Prostate gland (tissue), 2 donors: Measurements from ENCODE around the gene GUCD1. TPM values are rescaled to one million over a fixed set of nuclear protein-coding genes. Genes with fewer than 3 reads are reported as not detected.
"Not testable (repeated sequence)": the region's sequence is repeated elsewhere in the genome, so short reads cannot be mapped to it uniquely, and the experiment has no call there.

Experiments used
- DNase-seq: peaks from one replicate; pipeline ENCODE4 v3.0.0-alpha.2; 2019; ENCODE audit warnings: low spot score
- H3K27ac ChIP-seq, 2 donors: fragments of 200-600 bp; sonication (generic); 2 replicates each; pipeline ENCODE4 v1.5.1; 2017 to 2019
- H3K27me3 ChIP-seq: fragments of 200-600 bp; sonication (generic); replicated peaks from 2 replicates; pipeline ENCODE4 v1.5.1; 2019; ENCODE audit not compliant: insufficient read depth
- H3K36me3 ChIP-seq, 2 donors: fragments of 200-600 bp; sonication (generic); 1 replicate in 1 of 2; 2 replicates in 1 of 2; pipeline versions ENCODE4 v1.5.1 to v1.8.1; 2017 to 2019
- H3K4me1 ChIP-seq: fragments of 200-600 bp; sonication (generic); replicated peaks from 2 replicates; pipeline ENCODE4 v1.5.1; 2019
- H3K4me3 ChIP-seq, 2 donors: fragments of 200-600 bp; sonication (generic); 2 replicates each; pipeline ENCODE4 v1.5.1; 2017 to 2019
- H3K9me3 ChIP-seq: fragments of 200-600 bp; sonication (generic); 2 replicates; pipeline ENCODE4 v1.5.1; 2017
- CTCF ChIP-seq, 4 experiments: fragments of 200-600 bp in 2 of 4; fragments of 450-650 bp in 2 of 4; sonication (generic) in 2 of 4; IDR thresholded peaks; 1 replicate in 3 of 4; 2 replicates in 1 of 4; pipeline ENCODE4 v1.5.1; 2016 to 2019; ENCODE audit warnings: antibody characterized with exemption in 4 of 4, mild to moderate bottlenecking in 2 of 4, moderate library complexity in 2 of 4
- POLR2A ChIP-seq: fragments of 450-650 bp; IDR thresholded peaks from one replicate; pipeline ENCODE4 v1.6.1; 2016; ENCODE audit warnings: antibody characterized with exemption, mild to moderate bottlenecking
- POLR2AphosphoS5 ChIP-seq: sonication (generic); formaldehyde crosslinking; IDR thresholded peaks from one replicate; pipeline ENCODE4 v1.6.1; 2017; ENCODE audit warnings: antibody characterized with exemption
- WGBS: methylation state at CpG from one replicate; pipeline ENCODE4 v1.1.5; 2018; 5-methylcytosine and 5-hydroxymethylcytosine counted together
- intact Hi-C: fragments of 100-400 bp; cut with DNase I; formaldehyde crosslinking; loops from one replicate; pipeline ENCODE4 v1.14.2; 2022
- total RNA-seq, 2 donors: library from RNA; depleted of rRNA; stranded (reverse); fragments of >200 nt; gene quantifications; one replicate each; pipeline ENCODE4 v1.1.0, GENCODE V29; 2016

GUCD1 gene
- total RNA-seq, 2 donors from 2014 or later = 143 to 147 TPM

DNA sequence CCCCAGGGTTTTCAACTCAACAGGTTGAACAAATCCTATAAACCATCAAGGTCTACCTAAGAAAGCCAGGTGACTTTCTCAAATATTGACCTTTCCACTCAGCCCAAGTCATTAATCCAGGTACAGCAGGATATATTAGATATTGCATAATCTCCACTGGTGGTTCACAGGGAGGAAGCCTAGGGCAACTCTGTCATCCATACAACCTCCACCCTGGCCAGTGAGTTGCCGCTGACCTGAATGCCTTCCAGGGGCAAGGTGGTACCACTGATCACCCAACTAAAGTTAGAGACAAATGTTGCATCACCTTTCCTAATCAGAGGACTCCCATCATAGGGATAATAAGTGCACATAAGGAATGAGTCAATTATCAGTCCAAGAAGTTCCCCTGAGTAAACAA lies 22.9 kb downstream of the GUCD1 start:
- TF ChIP-seq POLR2A = no peak
- TF ChIP-seq POLR2AphosphoS5 = peak; percentile 82
- no peak overlapping the region for H3K4me3 ChIP-seq

GRCh38 chr22:24530968-24531367 lies 24.0 kb downstream of the GUCD1 start:
- H3K9me3 ChIP-seq, H3K27me3 ChIP-seq, H3K4me3 ChIP-seq, DNase-seq, intact Hi-C loops, H3K36me3 ChIP-seq, H3K4me1 ChIP-seq: not testable (repeated sequence)
- 73% methylated on average over 3 of the region's 3 CpGs for WGBS
- peak overlapping the region in 1 of 2 donors; percentile 62 for H3K27ac ChIP-seq

More for the DNA sequence above, 22.9 kb downstream of the GUCD1 start:
- peak; percentile 32 for DNase-seq
- H3K27ac ChIP-seq = peak overlapping the region in 1 of 2 donors; percentile 62
- intact Hi-C loops = no loop called here
- WGBS = 87% methylated on average over 1 of the region's 1 CpG
- H3K27me3 ChIP-seq = no peaks in the 10 kb centered on the region
- no peaks in the 10 kb centered on the region for H3K36me3 ChIP-seq
- H3K4me1 ChIP-seq = peaks cover 4% of the 10 kb centered on the region
- no peaks in the 10 kb centered on the region for H3K9me3 ChIP-seq

DNA sequence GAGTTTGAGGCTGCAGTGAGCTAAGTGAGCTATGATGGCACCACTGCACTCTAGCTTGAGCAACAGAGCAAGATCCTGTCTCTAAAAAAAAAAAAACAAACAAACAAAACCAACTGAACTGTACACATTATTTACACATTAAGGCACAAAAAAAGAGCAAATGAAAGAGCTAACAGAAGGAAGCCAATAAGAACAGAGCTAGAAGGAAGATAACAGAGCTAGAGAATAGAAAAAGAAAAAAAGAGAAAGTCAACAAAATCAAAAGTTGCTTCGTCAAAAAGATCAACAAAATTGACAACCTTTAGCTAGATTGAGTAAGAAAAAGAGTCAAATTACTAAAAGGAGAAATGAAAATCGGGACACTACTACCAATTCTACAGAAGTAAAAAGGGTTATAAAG lies 25.0 kb downstream of the GUCD1 start:
- intact Hi-C loops = loop anchor here (10.0 kb wide), 2 partner anchors 255 to 345 kb away; partner anchors contain the start of genes SPECC1L and SUSD2
- H3K27ac ChIP-seq = peak overlapping the region in 1 of 2 donors; percentile 62
- DNase-seq = no peak
- H3K36me3 ChIP-seq = no peaks in the 10 kb centered on the region
- H3K4me1 ChIP-seq = peaks cover 4% of the 10 kb centered on the region
- H3K27me3 ChIP-seq = no peaks in the 10 kb centered on the region
- 59% methylated on average over 2 of the region's 2 CpGs for WGBS
- TF ChIP-seq POLR2AphosphoS5 (peak; percentile 10), POLR2A (no peak)
- H3K4me3 ChIP-seq = no peak overlapping the region
- H3K9me3 ChIP-seq = no peaks in the 10 kb centered on the region

DNA sequence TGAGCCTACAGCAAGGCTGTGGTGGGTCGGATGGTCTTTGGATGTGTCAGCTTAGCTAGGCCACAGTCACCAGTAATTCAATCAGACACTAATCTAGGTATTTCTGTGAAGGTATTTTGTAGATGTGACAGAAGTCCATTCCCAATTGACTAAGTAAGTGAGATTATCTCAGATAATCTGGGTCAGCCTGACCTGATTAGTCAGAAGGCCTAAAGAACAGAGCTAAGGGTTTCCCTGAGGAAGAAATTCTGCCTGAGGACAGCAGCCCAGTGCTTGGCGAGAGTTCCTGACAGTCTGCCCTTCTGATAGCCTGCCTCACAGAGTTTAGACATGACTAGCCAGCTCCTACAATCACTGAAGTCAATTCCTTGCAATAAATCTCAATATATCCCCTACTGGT lies 28.7 kb downstream of the GUCD1 start:
- TF ChIP-seq POLR2AphosphoS5 (no peak), CTCF (IDR thresholded peaks at IDR 0.05) (no peak), POLR2A (no peak)
- Histone ChIP-seq H3K4me3 (no peak overlapping the region), H3K4me1 (no peaks in the 10 kb centered on the region), H3K9me3 (no peaks in the 10 kb centered on the region), H3K27ac (no peak overlapping the region), H3K27me3 (no peaks in the 10 kb centered on the region), H3K36me3 (no peaks in the 10 kb centered on the region)
- no peak for DNase-seq
- WGBS = 84% methylated on average over 2 of the region's 2 CpGs
- intact Hi-C loops = loop anchor here (10.0 kb wide), 2 partner anchors 251 to 341 kb away; partner anchors contain the start of genes SPECC1L and SUSD2

- no peaks in the 10 kb centered on the region for H3K36me3 ChIP-seq
- no peaks in the 10 kb centered on the region for H3K9me3 ChIP-seq
- no peaks in the 10 kb centered on the region for H3K27me3 ChIP-seq
- no peak overlapping the region for H3K4me3 ChIP-seq
- WGBS = 7% methylated on average over 12 of the region's 12 CpGs
- peak; percentile 65 to 82 (median 72) for TF ChIP-seq CTCF (IDR thresholded peaks at IDR 0.05)
- TF ChIP-seq POLR2AphosphoS5 = peak; percentile 31
- no peak for TF ChIP-seq POLR2A
- DNase-seq = peak; percentile 60
- no peak overlapping the region for H3K27ac ChIP-seq
- H3K4me1 ChIP-seq = no peaks in the 10 kb centered on the region
- intact Hi-C loops = loop anchor here (10.0 kb wide), 2 partner anchors 251 to 341 kb away; partner anchors contain the start of genes SPECC1L and SUSD2
These were observed 29.4 kb downstream of the GUCD1 start for GRCh38 chr22:24525416-24526037.

GRCh38 chr22:24523873-24524272 lies 31.1 kb downstream of the GUCD1 start:
- H3K36me3 ChIP-seq = no peaks in the 10 kb centered on the region
- no peak overlapping the region for H3K4me3 ChIP-seq
- TF ChIP-seq POLR2A (no peak), CTCF (IDR thresholded peaks at IDR 0.05) (no peak), POLR2AphosphoS5 (no peak)
- H3K27me3 ChIP-seq = no peaks in the 10 kb centered on the region
- DNase-seq = no peak
- no peaks in the 10 kb centered on the region for H3K9me3 ChIP-seq
- intact Hi-C loops = loop anchor here (5.0 to 10.0 kb wide), 3 partner anchors 97 to 339 kb away; partner anchors contain the start of genes ADORA2A, SPECC1L and SUSD2
- 62% methylated on average over 2 of the region's 2 CpGs for WGBS
- H3K4me1 ChIP-seq = no peaks in the 10 kb centered on the region
- H3K27ac ChIP-seq = no peak overlapping the region
